Cardiac muscle cell (in vitro differentiated cells and primary cell): Measurements from ENCODE around the gene SRSF12. TPM values are rescaled to one million over a fixed set of nuclear protein-coding genes. Genes with fewer than 3 reads are reported as not detected.

Source experiments
- DNase-seq, 2 donors: peaks; one replicate each; pipeline versions ENCODE4 v3.0.0 to v3.0.0-alpha.2; 2010 to 2017; ENCODE audit warnings: low read depth in 1 of 2, low spot score in 1 of 2
- H3K27ac ChIP-seq: fragments of 200-600 bp; sonication (generic); 2 replicates; pipeline ENCODE4 v1.5.1; 2016
- H3K27me3 ChIP-seq: fragments of 200-600 bp; sonication (generic); 2 replicates; pipeline ENCODE4 v1.6.0; 2016; ENCODE audit warnings: control low read depth
- H3K36me3 ChIP-seq: fragments of 200-600 bp; sonication (generic); 2 replicates; pipeline ENCODE4 v1.5.1; 2016; ENCODE audit warnings: control low read depth
- H3K4me1 ChIP-seq: fragments of 200-600 bp; sonication (generic); 2 replicates; pipeline ENCODE4 v1.8.1; 2017; ENCODE audit warnings: low read depth, mild to moderate bottlenecking, mixed run types
- H3K4me3 ChIP-seq: fragments of 200-600 bp; sonication (generic); 2 replicates; pipeline ENCODE4 v1.5.1; 2016; ENCODE audit warnings: mild to moderate bottlenecking
- H3K9me3 ChIP-seq: fragments of 200-600 bp; sonication (generic); 2 replicates; pipeline ENCODE4 v1.5.1; 2017; ENCODE audit warnings: low read depth, mild to moderate bottlenecking, control low read depth
- polyA plus RNA-seq: library from polyadenylated mRNA; unstranded; fragments of >200 nt; fragmentation: Nextera tagmentation; extraction: Ambion mirVana; gene quantifications from 2 replicates; pipeline ENCODE4 v1.2.1, GENCODE V29; 2016
- total RNA-seq: library from RNA; depleted of rRNA; stranded (reverse); fragments of >200 nt; gene quantifications from 2 replicates; pipeline ENCODE4 v1.2.3, GENCODE V29; 2016
- TF ChIP-seq, protein P1 (sequence below): IDR thresholded peaks from 2 replicates; pipeline ENCODE4 v1.5.1; 2012; ENCODE audit warnings: low read depth, mild to moderate bottlenecking, low read length

SRSF12 gene
- total and polyA plus RNA-seq, 2 experiments from 2014 or later: 4.1 to 7.0 TPM

GRCh38 chr6:89073840-89074239 lies 44.0 kb downstream of the SRSF12 start:
- H3K9me3 ChIP-seq: no peaks in the 10 kb centered on the region
- no peak overlapping the region for H3K4me3 ChIP-seq
- TF ChIP-seq, protein P1, sequence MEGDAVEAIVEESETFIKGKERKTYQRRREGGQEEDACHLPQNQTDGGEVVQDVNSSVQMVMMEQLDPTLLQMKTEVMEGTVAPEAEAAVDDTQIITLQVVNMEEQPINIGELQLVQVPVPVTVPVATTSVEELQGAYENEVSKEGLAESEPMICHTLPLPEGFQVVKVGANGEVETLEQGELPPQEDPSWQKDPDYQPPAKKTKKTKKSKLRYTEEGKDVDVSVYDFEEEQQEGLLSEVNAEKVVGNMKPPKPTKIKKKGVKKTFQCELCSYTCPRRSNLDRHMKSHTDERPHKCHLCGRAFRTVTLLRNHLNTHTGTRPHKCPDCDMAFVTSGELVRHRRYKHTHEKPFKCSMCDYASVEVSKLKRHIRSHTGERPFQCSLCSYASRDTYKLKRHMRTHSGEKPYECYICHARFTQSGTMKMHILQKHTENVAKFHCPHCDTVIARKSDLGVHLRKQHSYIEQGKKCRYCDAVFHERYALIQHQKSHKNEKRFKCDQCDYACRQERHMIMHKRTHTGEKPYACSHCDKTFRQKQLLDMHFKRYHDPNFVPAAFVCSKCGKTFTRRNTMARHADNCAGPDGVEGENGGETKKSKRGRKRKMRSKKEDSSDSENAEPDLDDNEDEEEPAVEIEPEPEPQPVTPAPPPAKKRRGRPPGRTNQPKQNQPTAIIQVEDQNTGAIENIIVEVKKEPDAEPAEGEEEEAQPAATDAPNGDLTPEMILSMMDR: no peak
- DNase-seq: no peak
- H3K27ac ChIP-seq: no peak overlapping the region
- no peaks in the 10 kb centered on the region for H3K27me3 ChIP-seq
- peaks cover 14% of the 10 kb centered on the region for H3K4me1 ChIP-seq
- H3K36me3 ChIP-seq: no peaks in the 10 kb centered on the region

DNA sequence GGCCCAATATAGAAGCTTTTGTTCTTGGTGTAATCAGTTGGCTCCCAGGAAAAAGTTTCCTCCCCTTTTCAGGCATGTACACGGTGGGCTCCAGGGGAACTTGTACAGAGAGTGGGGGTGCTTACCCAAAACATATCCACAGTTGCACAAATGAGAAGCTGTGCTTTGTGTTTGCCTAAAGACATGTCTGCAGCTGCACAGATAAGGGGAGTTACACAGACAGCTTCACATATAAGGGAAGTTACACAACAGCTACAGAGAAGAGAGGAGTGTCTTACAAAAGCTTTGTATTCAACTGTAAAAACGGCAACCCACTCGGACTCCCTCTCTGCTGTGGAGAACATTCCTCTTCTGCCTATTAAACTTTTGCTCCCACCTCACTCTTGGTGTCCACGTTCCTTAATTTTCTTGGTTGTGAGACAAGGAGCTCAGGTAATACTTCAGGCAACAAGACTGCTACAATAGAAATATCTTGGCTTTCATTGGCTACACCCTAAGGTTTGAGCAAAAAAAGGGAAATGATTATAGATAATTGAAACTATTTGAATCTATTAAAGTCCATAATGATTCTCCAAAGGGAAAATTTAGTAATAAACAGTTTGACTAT lies 44.8 kb downstream of the SRSF12 start:
- Histone ChIP-seq H3K9me3 (no peaks in the 10 kb centered on the region), H3K36me3 (no peaks in the 10 kb centered on the region), H3K4me1 (peaks cover 14% of the 10 kb centered on the region), H3K27ac (peak overlapping the region; percentile 86), H3K27me3 (no peaks in the 10 kb centered on the region), H3K4me3 (no peak overlapping the region)
- DNase-seq: peak in 1 of 2 donors; percentile 93
- TF ChIP-seq, protein P1: no peak

DNA sequence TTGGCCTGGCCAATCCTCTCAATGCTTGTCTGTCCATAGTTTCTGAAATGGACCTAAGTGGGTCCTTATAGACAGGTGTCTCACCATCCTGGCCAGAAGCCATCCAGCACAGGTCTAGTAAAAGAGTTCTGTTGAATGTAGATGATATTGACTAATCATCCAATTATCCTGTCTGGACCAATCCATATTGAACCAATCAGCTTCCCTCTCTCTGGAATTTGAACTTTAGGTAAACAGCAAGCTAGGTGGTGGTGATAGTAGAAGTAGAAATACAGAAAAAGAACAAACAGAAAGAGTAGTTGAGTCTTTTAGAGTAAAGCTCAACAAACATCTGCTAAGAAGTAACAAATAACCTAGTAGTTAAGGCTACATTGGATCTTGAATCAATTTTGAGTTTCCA lies 46.8 kb downstream of the SRSF12 start:
- no peaks in the 10 kb centered on the region for H3K36me3 ChIP-seq
- H3K27ac ChIP-seq: no peak overlapping the region
- H3K27me3 ChIP-seq: no peaks in the 10 kb centered on the region
- peaks cover 14% of the 10 kb centered on the region for H3K4me1 ChIP-seq
- no peaks in the 10 kb centered on the region for H3K9me3 ChIP-seq
- no peak for DNase-seq
- TF ChIP-seq, protein P1: no peak
- H3K4me3 ChIP-seq: no peak overlapping the region

DNA sequence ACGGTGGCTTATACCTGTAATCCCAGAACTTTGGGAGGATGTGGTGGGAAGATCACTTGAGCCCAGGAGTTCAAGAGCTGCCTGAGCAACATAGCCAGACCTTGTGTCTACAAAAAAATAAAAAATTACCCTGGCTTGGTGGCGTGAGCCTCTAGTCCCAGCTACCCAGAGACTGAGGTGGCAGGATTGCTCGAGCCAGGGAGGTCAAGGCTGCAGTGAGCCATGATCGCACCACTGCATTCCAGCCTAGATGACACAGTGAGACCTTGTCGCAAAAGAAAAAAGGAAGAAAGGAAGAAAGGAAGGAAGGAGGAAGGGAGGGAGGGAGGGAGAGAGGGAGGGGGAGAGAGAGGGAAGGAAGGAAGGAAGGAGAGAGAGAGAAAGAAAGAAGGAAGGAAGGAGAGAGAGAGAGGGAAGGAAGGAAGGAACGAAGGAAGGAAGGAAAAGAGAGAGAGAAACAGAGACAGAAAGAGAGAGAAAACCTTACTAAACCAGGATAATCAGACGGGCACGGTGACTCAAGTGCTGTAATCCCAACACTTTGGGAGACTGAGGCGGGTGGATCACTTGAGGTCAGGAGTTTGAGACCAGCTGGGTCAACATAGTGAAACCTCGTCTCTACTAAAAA lies 48.2 kb downstream of the SRSF12 start:
- TF ChIP-seq, protein P1: no peak
- no peaks in the 10 kb centered on the region for H3K9me3 ChIP-seq
- no peak for DNase-seq
- no peaks in the 10 kb centered on the region for H3K27me3 ChIP-seq
- H3K27ac ChIP-seq: no peak overlapping the region
- H3K36me3 ChIP-seq: no peaks in the 10 kb centered on the region
- no peak overlapping the region for H3K4me3 ChIP-seq
- peaks cover 14% of the 10 kb centered on the region for H3K4me1 ChIP-seq

GRCh38 chr6:89068695-89069094 lies 49.2 kb downstream of the SRSF12 start:
- Histone ChIP-seq H3K9me3 (no peaks in the 10 kb centered on the region), H3K4me1 (peaks cover 14% of the 10 kb centered on the region), H3K36me3 (no peaks in the 10 kb centered on the region), H3K27ac (no peak overlapping the region), H3K27me3 (no peaks in the 10 kb centered on the region), H3K4me3 (no peak overlapping the region)
- TF ChIP-seq, protein P1: no peak
- no peak for DNase-seq
